Activated T-cell treated with anti-CD3 and anti-CD28 coated beads for 4 hours (primary cell): ENCODE results near the gene SLAMF8.

ENCODE experiments used
- DNase-seq: peaks from one replicate; pipeline ENCODE4 v3.0.0-alpha.2; 2020

The SLAMF8 gene

GRCh38 chr1:159826441-159827101 is at the start of gene SLAMF8:
Gene SLAMF8 (plus strand): TSS chr1:159826873. CDS start chr1:159826899, 26 bp downstream.
- DNase-seq: peak; percentile 30

GRCh38 chr1:159778266-159778665 is 48.4 kb upstream of the SLAMF8 start:
- DNase-seq: no peak

DNA sequence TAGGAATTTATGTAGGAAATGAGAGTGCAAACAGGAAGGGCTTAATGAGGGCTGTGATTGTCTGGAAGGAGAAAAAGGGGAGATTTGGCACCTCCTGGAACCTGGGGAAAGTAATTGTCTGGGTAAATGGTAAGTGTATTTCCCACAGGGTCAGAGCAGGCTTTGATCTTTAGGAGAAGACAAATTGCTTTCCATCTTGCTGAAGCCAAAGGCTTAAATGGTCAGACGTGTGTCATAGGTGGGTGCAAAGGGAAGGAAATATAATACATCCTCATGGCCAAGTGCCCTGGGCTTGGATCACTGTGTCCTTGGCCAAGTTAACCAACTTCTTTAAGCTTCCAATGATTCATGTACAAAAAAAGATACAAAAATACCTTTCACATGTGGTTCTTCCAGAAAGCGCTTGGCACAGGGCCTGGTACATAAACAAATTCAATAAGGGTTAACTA is 47.2 kb upstream of the SLAMF8 start:
- DNase-seq: no peak

- peak; percentile 94 for DNase-seq
Observed at GRCh38 chr1:159780583-159781582, 45.8 kb upstream of the SLAMF8 start, which contains the start of gene DUSP23. Gene DUSP23 (plus strand): TSS chr1:159780962. CDS start chr1:159781101, 139 bp downstream.

GRCh38 chr1:159781992-159782391 is 44.7 kb upstream of the SLAMF8 start:
- no peak for DNase-seq

GRCh38 chr1:159783724-159784123 is 42.9 kb upstream of the SLAMF8 start:
- DNase-seq: no peak

- DNase-seq: no peak
Observed at GRCh38 chr1:159786465-159786864, 40.2 kb upstream of the SLAMF8 start.

GRCh38 chr1:159786966-159787365 is 39.7 kb upstream of the SLAMF8 start:
- no peak for DNase-seq

DNA sequence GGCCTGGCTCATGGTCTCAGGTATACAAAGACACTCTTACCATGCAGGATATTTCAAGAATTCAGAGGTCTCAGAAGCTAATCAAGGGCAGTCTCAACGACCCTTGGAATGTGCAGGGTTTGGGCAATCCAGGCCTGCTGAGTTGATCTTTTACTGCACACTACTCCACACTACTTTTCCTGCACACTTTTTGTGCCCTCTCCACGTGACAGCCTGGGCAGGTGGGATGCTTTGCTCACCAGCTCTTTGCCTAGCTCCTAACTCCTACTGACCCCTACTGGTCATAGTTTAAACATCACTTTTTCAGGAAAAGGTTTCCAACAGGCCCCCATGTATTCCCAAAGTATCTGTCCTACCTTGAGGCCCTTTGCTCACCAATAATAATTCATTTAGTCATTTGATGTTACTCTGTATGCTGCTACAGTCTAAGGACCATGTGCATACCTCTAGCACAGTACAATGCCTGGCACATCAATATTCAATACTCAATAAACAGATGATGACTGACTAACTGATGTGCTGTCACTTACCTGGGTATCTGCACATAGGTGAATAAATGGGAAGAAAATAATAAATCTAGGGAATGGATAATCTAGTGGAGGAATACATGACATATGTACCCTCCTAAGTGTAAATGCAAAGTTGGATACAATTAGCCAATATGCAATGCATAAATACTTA is 36.3 kb upstream of the SLAMF8 start:
- no peak for DNase-seq

GRCh38 chr1:159791031-159791430 is 35.6 kb upstream of the SLAMF8 start:
- no peak for DNase-seq

- no peak for DNase-seq
Observed at GRCh38 chr1:159791461-159791860, 35.2 kb upstream of the SLAMF8 start.

DNA sequence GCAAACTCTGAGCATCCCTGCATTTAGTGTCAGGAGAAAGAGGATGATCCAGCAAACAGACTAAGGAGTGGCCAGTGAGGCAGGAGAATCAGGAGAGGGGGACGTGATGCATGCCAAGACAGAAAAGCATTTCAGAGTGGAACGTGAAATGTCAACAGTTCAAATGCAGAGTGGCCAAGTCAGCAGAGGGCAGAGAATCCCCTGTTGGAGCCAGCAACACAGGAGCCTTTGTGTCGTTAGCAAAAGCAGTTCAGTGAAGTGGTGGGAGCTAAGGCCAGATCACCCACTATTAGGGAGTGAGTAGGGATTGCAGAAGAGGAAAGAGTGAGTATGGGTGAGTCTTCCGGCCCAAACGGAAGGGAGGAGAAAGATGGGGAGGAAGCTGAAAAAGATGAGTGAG is 31.1 kb upstream of the SLAMF8 start:
- DNase-seq: no peak

GRCh38 chr1:159798893-159799292 is 27.8 kb upstream of the SLAMF8 start:
- DNase-seq: peak; percentile 25

- no peak for DNase-seq
Observed at GRCh38 chr1:159799446-159799985, 27.2 kb upstream of the SLAMF8 start.

GRCh38 chr1:159800177-159800930 is 26.3 kb upstream of the SLAMF8 start:
- peak; percentile 5 for DNase-seq

DNA sequence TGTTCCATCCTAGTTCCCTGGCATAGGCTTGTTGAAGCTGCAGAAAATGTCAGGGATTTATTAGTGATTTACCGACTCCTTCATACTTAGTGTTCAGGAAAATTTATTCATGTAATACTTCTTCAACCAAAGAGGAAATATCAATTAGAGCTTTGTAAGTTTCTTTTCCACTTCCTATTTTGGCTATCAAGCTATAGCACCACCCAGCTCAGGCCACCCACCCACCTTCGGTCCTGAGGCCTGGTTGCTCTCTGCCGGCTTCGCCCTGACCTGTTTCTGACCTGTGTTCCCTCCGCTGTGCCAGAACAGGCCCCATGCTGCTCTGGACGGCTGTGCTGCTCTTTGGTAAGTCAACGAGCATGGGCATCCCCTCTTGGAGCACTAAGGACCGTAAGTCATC is 24.6 kb upstream of the SLAMF8 start, which contains the start of gene FCRL6:
Gene FCRL6, plus strand, starts transcription at position 250 of the 400 bp plus-strand sequence. Its CDS starts 65 bp downstream, at position 315.
- no peak for DNase-seq

- DNase-seq: no peak
Observed at GRCh38 chr1:159803956-159804689, 22.6 kb upstream of the SLAMF8 start.

- DNase-seq: no peak
Observed at GRCh38 chr1:159804924-159805323, 21.7 kb upstream of the SLAMF8 start.

DNA sequence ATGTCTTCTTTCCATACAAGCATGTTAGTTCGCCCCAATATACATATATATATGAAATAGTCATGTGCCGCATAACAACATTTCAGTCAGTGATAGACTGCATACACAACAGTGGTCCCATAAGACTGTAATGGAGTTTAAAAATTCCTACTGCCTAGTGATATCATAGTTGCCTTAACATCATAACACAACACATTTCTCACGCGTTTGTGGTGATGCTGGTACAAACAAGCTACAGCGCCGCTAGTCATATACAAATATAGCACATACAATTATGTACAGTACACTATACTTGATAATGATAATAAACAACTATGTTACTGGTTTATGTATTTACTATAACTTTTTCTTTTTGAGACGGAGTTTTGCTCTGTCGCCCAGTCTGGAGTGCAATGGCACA is 10.7 kb upstream of the SLAMF8 start:
- DNase-seq: no peak

DNA sequence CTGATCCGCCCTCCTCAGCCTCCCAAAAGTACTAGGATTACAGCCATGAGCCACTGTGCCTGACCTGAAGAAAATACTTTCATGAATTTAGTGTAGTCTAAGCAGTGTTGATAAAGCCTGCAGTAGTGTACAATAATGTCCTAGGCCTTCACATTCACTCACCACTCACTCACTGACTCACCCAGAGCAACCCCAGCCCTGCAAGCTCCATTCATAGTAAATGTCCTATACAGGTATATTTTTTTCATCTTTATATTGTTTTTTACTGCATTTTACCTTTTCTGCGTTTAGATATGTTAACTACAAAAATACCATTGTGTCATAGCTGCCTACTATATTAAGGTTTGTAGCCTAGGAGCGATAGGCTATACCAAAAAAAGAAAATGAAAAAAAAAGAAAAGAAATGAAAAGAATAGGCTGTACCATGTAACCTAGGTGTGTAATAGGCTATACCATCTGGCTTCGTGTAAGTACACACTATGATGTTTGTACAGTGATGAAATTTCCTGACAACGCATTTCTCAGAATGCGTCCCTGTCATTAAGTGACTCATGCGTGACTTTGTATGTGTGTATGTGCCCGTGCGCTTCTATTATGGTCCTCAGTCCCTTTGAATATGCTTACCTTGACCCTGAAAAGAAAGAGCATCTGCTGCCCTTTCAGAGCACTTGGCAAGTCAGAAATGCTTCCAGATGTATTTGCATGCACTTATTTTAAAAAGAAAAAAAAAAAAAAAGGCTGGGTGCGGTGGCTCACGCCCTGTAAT is 9.2 kb upstream of the SLAMF8 start:
- DNase-seq: no peak
